Measurements from ENCODE around the gene ADH4. TPM values are rescaled to one million over a fixed set of nuclear protein-coding genes. Genes with fewer than 3 reads are reported as not detected.

ADH4 gene
- total RNA-seq, 1 donor from 2014 or later: 0.27 TPM

DNA sequence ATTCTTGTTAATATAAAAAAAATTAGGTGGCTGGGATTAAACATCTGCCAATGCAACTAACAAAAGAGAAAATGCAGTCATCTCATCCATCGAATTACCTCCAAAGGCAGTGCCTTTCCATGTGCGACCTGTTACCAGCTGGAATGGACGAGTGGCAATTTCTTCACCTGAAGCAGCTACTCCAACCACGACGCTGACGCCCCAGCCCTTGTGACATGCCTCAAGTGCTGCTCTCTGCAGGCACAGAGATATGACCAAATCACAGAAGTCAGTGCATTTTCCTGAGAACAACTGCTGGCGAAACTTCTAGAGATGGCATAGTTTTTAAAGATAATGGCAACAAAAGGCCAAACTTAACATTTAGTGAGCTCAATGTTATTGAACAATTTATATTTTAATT lies 69.3 kb downstream of the ADH4 start:
- intact Hi-C loops (cut with DNase I): no loop called here
- Histone ChIP-seq H3K9me3 (no peaks in the 10 kb centered on the region), H3K4me1 (no peaks in the 10 kb centered on the region), H3K27ac (no peak overlapping the region), H3K4me3 (no peak overlapping the region), H3K27me3 (ENCODE audit: low read depth) (no peaks in the 10 kb centered on the region), H3K36me3 (peaks cover 99% of the 10 kb centered on the region)
- ATAC-seq (peak; percentile 82 to 89), DNase-seq (peak; percentile 75)
- TF ChIP-seq CTCF (IDR thresholded peaks at IDR 0.05): no peak

Other genes starting within 250 kb of the ADH4 start
- 61.0 TPM for gene EIF4E, start 215.2 kb downstream of the ADH4 start, total RNA-seq
- 31.5 TPM for gene METAP1, start 148.6 kb downstream of the ADH4 start, total RNA-seq
- gene ADH5, start 55.5 kb downstream of the ADH4 start, total RNA-seq: 150 TPM
- gene ADH6, start 74.9 kb upstream of the ADH4 start, total RNA-seq: 0.50 TPM
- gene ADH1A, start 146.7 kb upstream of the ADH4 start, total RNA-seq: 3.0 TPM
- gene ADH1B, start 177.1 kb upstream of the ADH4 start, total RNA-seq: 644 TPM
- gene ADH1C, start 208.4 kb upstream of the ADH4 start, total RNA-seq: 8.2 TPM

Measured in lower lobe of right lung (tissue), 2 donors.